Ovary (tissue), 3 donors: Measurements from ENCODE around the gene ASB11.

Source experiments
- CTCF ChIP-seq, 3 donors: fragments of 450-650 bp in 2 of 3; fragments of 200-600 bp in 1 of 3; IDR thresholded peaks; one replicate each; pipeline versions ENCODE4 v1.5.1 to v1.8.0; 2016 to 2022; ENCODE audit warnings: antibody characterized with exemption in 3 of 3, mild to moderate bottlenecking in 1 of 3
- EP300 ChIP-seq: sonication (generic); formaldehyde crosslinking; IDR thresholded peaks from one replicate; pipeline ENCODE4 v1.6.1; 2017; ENCODE audit warnings: antibody characterized with exemption
- POLR2A ChIP-seq: fragments of 450-650 bp; IDR thresholded peaks from one replicate; pipeline ENCODE4 v1.6.1; 2017; ENCODE audit warnings: antibody characterized with exemption, mild to moderate bottlenecking, moderate library complexity
- donor health status: DM: no; HTN: no; CAD: no.

GRCh38 chrX:15345976-15346375 lies 30.5 kb upstream of the ASB11 start:
- no peak for TF ChIP-seq CTCF (IDR thresholded peaks at IDR 0.05)
- TF ChIP-seq POLR2A: no peak
- TF ChIP-seq EP300: no peak
